ENCODE results near the gene CDH15.
"Not testable (repeated sequence)": the region's sequence is repeated elsewhere in the genome, so short reads cannot be mapped to it uniquely, and the experiment has no call there.

CDH15 gene

GRCh38 chr16:89242795-89243200, 71.2 kb downstream of the CDH15 start:
- DNase-seq, result no peak

DNA sequence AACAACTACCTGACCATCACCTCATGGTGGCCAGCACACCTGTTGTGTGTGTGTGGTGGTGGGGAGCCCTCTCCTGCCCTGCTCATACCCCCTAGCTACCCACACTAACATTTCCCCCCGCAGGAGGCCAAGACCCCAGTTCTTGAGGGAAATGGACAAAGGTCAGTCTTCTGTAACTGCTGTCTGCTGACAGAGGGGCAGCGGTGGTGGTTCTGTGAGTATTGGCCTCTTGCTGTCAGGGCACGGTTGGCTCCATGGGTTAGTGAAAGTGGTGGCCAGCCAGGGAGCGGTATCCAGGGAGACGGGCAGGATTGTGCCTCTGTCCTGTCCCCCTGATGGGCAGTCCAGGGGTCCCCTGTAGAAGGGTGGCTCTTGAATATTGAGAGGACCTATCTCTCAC, 72.1 kb downstream of the CDH15 start:
- no peak for DNase-seq

GRCh38 chr16:89244264-89244663, 72.7 kb downstream of the CDH15 start:
- not testable (repeated sequence) for DNase-seq

GRCh38 chr16:89244754-89245153, 73.2 kb downstream of the CDH15 start:
- DNase-seq, result no peak

Measured in GOT3 (cell line).